Tibial artery (tissue), 4 donors: ENCODE measurements around the gene RAD18.

Source experiments
- DNase-seq, 2 donors: peaks; one replicate each; pipeline ENCODE4 v3.0.0-alpha.2; 2019
- H3K27ac ChIP-seq, 2 donors: fragments of 200-600 bp; sonication (generic) in 1 of 2; 1 replicate in 1 of 2; 2 replicates in 1 of 2; pipeline ENCODE4 v1.5.1; 2018 to 2019; ENCODE audit warnings: mild to moderate bottlenecking in 1 of 2
- H3K27me3 ChIP-seq, 2 donors: fragments of 200-600 bp; sonication (generic) in 1 of 2; one replicate each; pipeline versions ENCODE4 v1.5.1 to v1.6.0; 2016 to 2019
- H3K36me3 ChIP-seq, 3 donors: fragments of 200-600 bp; sonication (generic) in 2 of 3; one replicate each; pipeline ENCODE4 v1.5.1; 2016 to 2019; ENCODE audit warnings: mild to moderate bottlenecking in 2 of 3
- H3K4me1 ChIP-seq, 4 donors: fragments of 200-600 bp; sonication (generic) in 2 of 4; 1 replicate in 3 of 4; 2 replicates in 1 of 4; pipeline ENCODE4 v1.5.1; 2016 to 2019
- H3K4me3 ChIP-seq, 2 donors: fragments of 200-600 bp; sonication (generic) in 1 of 2; 1 replicate in 1 of 2; 2 replicates in 1 of 2; pipeline ENCODE4 v1.5.1; 2018 to 2019; ENCODE audit warnings: mild to moderate bottlenecking in 2 of 2
- H3K9me3 ChIP-seq, 3 donors: fragments of 200-600 bp; sonication (generic) in 1 of 3; one replicate each; pipeline ENCODE4 v1.5.1; 2016 to 2019
- intact Hi-C: fragments of 100-400 bp; cut with DNase I; formaldehyde crosslinking; loops from one replicate; pipeline ENCODE4 v1.15.0; 2023; ENCODE audit warnings: low total_unique reads
- TF ChIP-seq, protein P1 (sequence below), 2 experiments: fragments of 200-600 bp in 1 of 2; fragments of 450-650 bp in 1 of 2; IDR thresholded peaks; one replicate each; pipeline ENCODE4 v1.5.1; 2017 to 2019; ENCODE audit warnings: antibody characterized with exemption in 2 of 2, mild to moderate bottlenecking in 1 of 2, moderate library complexity in 1 of 2

The RAD18 gene

DNA sequence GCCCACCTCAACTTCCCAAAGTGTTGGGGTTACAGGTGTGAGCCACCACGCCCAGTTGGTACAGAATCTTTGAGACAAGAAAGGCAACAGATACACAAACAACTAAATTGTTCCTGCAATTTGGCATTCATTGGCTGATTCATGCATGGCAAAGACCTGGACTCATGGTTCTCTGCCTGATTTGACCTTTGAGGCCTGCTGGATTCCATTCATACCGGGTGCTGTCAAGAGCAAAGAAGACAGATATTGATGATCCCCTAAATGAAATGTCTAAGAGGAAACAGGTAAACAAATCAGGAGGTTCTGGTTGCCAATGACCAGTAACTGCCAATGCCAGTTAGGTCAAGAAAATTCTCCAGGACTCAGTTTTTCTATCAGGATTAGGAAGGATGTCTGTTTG lies 43.9 kb upstream of the RAD18 start:
- DNase-seq, result no peak
- intact Hi-C loops, result no loop called here
- H3K4me1 ChIP-seq, result no peaks in the 10 kb centered on the region
- H3K9me3 ChIP-seq, result no peaks in the 10 kb centered on the region
- H3K27me3 ChIP-seq, result no peaks in the 10 kb centered on the region
- no peak overlapping the region for H3K27ac ChIP-seq
- peaks cover 0 to 7% (median 0%) of the 10 kb centered on the region in 3 donors for H3K36me3 ChIP-seq
- TF ChIP-seq, protein P1, sequence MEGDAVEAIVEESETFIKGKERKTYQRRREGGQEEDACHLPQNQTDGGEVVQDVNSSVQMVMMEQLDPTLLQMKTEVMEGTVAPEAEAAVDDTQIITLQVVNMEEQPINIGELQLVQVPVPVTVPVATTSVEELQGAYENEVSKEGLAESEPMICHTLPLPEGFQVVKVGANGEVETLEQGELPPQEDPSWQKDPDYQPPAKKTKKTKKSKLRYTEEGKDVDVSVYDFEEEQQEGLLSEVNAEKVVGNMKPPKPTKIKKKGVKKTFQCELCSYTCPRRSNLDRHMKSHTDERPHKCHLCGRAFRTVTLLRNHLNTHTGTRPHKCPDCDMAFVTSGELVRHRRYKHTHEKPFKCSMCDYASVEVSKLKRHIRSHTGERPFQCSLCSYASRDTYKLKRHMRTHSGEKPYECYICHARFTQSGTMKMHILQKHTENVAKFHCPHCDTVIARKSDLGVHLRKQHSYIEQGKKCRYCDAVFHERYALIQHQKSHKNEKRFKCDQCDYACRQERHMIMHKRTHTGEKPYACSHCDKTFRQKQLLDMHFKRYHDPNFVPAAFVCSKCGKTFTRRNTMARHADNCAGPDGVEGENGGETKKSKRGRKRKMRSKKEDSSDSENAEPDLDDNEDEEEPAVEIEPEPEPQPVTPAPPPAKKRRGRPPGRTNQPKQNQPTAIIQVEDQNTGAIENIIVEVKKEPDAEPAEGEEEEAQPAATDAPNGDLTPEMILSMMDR (IDR thresholded peaks at IDR 0.05), result no peak
- no peak overlapping the region for H3K4me3 ChIP-seq

DNA sequence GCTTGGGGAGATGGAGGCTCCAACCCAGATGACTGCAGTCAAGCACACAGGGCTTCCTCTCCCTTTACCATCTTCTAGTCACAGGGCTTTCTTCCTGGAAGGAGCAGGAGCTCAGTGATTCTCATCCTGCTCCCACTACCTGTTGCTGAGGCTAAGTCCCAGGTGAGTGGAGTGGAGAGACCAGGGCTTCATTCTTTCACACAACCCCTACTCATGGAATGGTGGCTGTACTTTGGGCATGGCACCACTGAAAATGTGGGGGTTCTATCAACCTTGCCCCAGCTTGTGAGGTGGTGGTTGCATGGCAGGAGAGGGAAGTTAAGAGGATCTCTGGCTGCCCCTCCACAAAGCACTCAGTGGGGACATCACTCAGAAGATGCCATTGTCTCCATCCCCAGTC lies 36.8 kb upstream of the RAD18 start:
- H3K36me3 ChIP-seq, result no peaks in the 10 kb centered on the region
- H3K4me3 ChIP-seq, result no peak overlapping the region
- H3K9me3 ChIP-seq, result no peaks in the 10 kb centered on the region
- H3K27me3 ChIP-seq, result no peaks in the 10 kb centered on the region
- H3K27ac ChIP-seq, result no peak overlapping the region
- TF ChIP-seq, protein P1 (IDR thresholded peaks at IDR 0.05), result no peak
- H3K4me1 ChIP-seq, result peaks cover 0 to 9% (median 0%) of the 10 kb centered on the region in 4 donors
- no peak for DNase-seq
- intact Hi-C loops, result no loop called here

DNA sequence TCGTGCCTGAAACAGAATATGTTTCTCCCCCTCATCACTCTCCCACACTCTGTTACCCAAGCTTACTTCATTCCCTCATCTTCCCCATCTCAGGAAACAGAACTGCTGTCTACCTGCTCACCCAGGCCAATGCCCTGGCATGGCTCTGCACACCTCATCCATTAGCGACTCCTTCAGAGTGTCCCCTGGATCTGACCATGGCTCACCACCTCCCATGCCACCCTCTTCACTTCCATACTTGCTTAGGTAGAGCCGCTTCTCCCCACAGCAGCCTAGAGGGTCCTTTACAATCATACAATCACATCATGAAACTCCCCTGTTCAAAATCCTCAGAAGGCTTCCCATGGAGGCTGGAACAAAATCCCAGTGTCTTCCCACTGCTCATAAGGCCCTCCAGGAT lies 33.9 kb upstream of the RAD18 start:
- Histone ChIP-seq H3K9me3 (no peaks in the 10 kb centered on the region), H3K4me1 (peaks cover 0 to 9% (median 0%) of the 10 kb centered on the region in 4 donors), H3K36me3 (no peaks in the 10 kb centered on the region), H3K27me3 (no peaks in the 10 kb centered on the region), H3K4me3 (no peak overlapping the region), H3K27ac (no peak overlapping the region)
- DNase-seq, result no peak
- TF ChIP-seq, protein P1 (IDR thresholded peaks at IDR 0.05), result no peak
- intact Hi-C loops, result no loop called here

DNA sequence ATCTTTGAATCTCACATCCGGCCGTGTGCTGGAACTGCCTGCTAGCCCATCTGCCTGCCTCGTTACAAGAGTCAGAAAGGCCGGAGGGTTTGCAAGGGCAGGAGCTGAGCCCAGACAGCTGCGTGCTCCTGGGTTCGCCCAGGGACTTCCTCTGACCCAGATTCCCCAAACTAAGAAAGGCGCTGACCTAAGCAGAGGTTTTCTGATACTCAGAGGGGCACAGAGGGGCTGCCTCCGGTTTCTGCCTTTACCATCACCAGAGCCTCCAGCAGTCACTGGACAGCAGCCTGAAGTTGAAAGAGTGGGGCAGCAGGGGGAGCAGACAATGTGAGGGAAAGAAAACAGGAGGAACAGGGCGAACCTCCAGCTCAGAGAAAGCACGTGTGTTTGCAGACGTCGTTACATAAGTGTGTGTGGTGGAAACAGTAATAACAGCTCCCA lies 33.4 kb upstream of the RAD18 start:
- no peak overlapping the region for H3K27ac ChIP-seq
- intact Hi-C loops, result no loop called here
- peak; percentile 41 to 71 for DNase-seq

DNA sequence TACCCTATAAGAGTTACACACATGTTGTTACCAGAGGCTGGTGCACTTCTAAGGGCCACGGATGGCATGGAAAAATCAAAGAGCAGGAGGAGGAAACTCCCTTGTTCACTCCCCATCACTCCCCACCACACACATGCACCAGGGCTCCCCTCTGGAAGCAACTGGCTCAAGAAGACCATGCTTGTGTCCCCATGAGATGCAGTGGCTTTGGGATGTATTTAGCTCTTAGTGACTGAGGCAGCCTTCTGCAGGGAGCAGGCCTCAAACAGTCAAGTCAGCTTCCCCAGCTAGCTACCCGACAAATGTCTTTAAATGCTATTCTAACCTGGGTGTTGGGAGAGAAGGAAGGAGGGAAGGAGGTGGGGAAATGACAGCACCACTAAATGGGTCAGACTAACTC lies 32.9 kb upstream of the RAD18 start:
- H3K36me3 ChIP-seq, result no peaks in the 10 kb centered on the region
- no peak overlapping the region for H3K4me3 ChIP-seq
- intact Hi-C loops, result no loop called here
- DNase-seq, result no peak
- TF ChIP-seq, protein P1 (IDR thresholded peaks at IDR 0.05), result no peak
- no peak overlapping the region for H3K27ac ChIP-seq
- no peaks in the 10 kb centered on the region for H3K27me3 ChIP-seq
- no peaks in the 10 kb centered on the region for H3K9me3 ChIP-seq
- H3K4me1 ChIP-seq, result peaks cover 0 to 9% (median 0%) of the 10 kb centered on the region in 4 donors

More for the DNA sequence above, 33.4 kb upstream of the RAD18 start:
- Histone ChIP-seq H3K36me3 (no peaks in the 10 kb centered on the region), H3K9me3 (no peaks in the 10 kb centered on the region), H3K27me3 (no peaks in the 10 kb centered on the region), H3K4me1 (peaks cover 0 to 9% (median 0%) of the 10 kb centered on the region in 4 donors), H3K4me3 (no peak overlapping the region)
- TF ChIP-seq, protein P1 (IDR thresholded peaks at IDR 0.05), result peak; percentile 26 to 34

DNA sequence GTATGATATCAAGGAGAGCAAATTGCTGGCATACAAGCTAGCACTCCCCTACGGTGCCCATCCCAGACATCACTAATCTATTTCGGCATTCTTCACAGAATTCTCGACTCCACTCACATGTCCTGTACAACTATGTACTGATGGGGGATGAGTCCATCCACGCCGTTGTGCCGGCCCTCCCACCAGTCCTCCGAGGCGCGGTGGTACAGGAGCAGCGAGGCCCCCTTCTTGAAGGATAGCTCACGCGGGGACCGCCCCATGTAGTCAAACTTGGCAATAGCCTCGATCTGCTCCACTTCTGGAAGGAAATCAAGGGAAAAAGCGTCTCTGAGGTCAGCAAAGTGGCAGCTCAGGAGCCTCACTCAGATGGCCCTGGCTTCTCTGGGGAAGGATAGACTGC lies 31.0 kb upstream of the RAD18 start:
- Histone ChIP-seq H3K27me3 (no peaks in the 10 kb centered on the region), H3K4me3 (no peak overlapping the region), H3K4me1 (peaks cover 0 to 9% (median 0%) of the 10 kb centered on the region in 4 donors), H3K9me3 (no peaks in the 10 kb centered on the region), H3K27ac (no peak overlapping the region), H3K36me3 (no peaks in the 10 kb centered on the region)
- TF ChIP-seq, protein P1 (IDR thresholded peaks at IDR 0.05), result no peak
- DNase-seq, result no peak
- intact Hi-C loops, result no loop called here
